Measurements from ENCODE around the gene APOBEC3H. TPM values are rescaled to one million over a fixed set of nuclear protein-coding genes. Genes with fewer than 3 reads are reported as not detected.

APOBEC3H gene
- total RNA-seq, 1 donor from 2014 or later, result not detected

- DNase-seq (ENCODE audit: low spot score), result no peak
- Mint-ChIP-seq H3K36me3 (ENCODE audit: low read depth, unreplicated experiment) (peaks cover 4% of the 10 kb centered on the region), H3K4me1 (ENCODE audit: unreplicated experiment) (peaks cover 3% of the 10 kb centered on the region), H3K9me3 (ENCODE audit: unreplicated experiment) (no peaks in the 10 kb centered on the region), H3K4me3 (ENCODE audit: unreplicated experiment) (no peak overlapping the region), H3K27ac (ENCODE audit: unreplicated experiment) (no peak overlapping the region), H3K27me3 (ENCODE audit: unreplicated experiment) (peaks cover 10% of the 10 kb centered on the region)
- no peak for TF ChIP-seq CTCF (IDR thresholded peaks at IDR 0.05; ENCODE audit: unreplicated experiment)
These were observed 53.8 kb downstream of the APOBEC3H start for GRCh38 chr22:39150848-39151215.

GRCh38 chr22:39151329-39151975, 54.4 kb downstream of the APOBEC3H start:
- H3K9me3 Mint-ChIP-seq (ENCODE audit: unreplicated experiment), result no peaks in the 10 kb centered on the region
- no peak for DNase-seq (ENCODE audit: low spot score)
- H3K4me3 Mint-ChIP-seq (ENCODE audit: unreplicated experiment), result no peak overlapping the region
- H3K27me3 Mint-ChIP-seq (ENCODE audit: unreplicated experiment), result peaks cover 10% of the 10 kb centered on the region
- no peak overlapping the region for H3K27ac Mint-ChIP-seq (ENCODE audit: unreplicated experiment)
- TF ChIP-seq CTCF (IDR thresholded peaks at IDR 0.05; ENCODE audit: unreplicated experiment), result no peak
- peaks cover 3% of the 10 kb centered on the region for H3K4me1 Mint-ChIP-seq (ENCODE audit: unreplicated experiment)
- peaks cover 4% of the 10 kb centered on the region for H3K36me3 Mint-ChIP-seq (ENCODE audit: low read depth, unreplicated experiment)

GRCh38 chr22:39152024-39152510, 55.0 kb downstream of the APOBEC3H start:
- TF ChIP-seq CTCF (IDR thresholded peaks at IDR 0.05; ENCODE audit: unreplicated experiment), result no peak
- Mint-ChIP-seq H3K36me3 (ENCODE audit: low read depth, unreplicated experiment) (peaks cover 4% of the 10 kb centered on the region), H3K9me3 (ENCODE audit: unreplicated experiment) (no peaks in the 10 kb centered on the region)

GRCh38 chr22:39152511-39153219, 55.6 kb downstream of the APOBEC3H start, which contains the start of gene CBX7:
TSS of gene CBX7 (minus strand) at chr22:39152680. CDS start at chr22:39152444, 236 bp downstream.
- peak; percentile 83 for DNase-seq (ENCODE audit: low spot score)
- H3K36me3 Mint-ChIP-seq (ENCODE audit: low read depth, unreplicated experiment), result peaks cover 4% of the 10 kb centered on the region

More at GRCh38 chr22:39152024-39152510, 55.0 kb downstream of the APOBEC3H start:
- no peak for DNase-seq (ENCODE audit: low spot score)
- Mint-ChIP-seq H3K27me3 (ENCODE audit: unreplicated experiment) (peaks cover 10% of the 10 kb centered on the region), H3K4me1 (ENCODE audit: unreplicated experiment) (peaks cover 3% of the 10 kb centered on the region), H3K4me3 (ENCODE audit: unreplicated experiment) (peak overlapping the region; percentile 73), H3K27ac (ENCODE audit: unreplicated experiment) (no peak overlapping the region)

More at GRCh38 chr22:39152511-39153219, 55.6 kb downstream of the APOBEC3H start, which contains the start of gene CBX7:
- H3K27ac Mint-ChIP-seq (ENCODE audit: unreplicated experiment), result peak within 1 kb of the TSS; percentile 85
- peak within 1 kb of the TSS; percentile 93 for H3K4me3 Mint-ChIP-seq (ENCODE audit: unreplicated experiment)
- peaks cover 3% of the 10 kb centered on the region for H3K4me1 Mint-ChIP-seq (ENCODE audit: unreplicated experiment)
- H3K27me3 Mint-ChIP-seq (ENCODE audit: unreplicated experiment), result peaks cover 10% of the 10 kb centered on the region
- no peak for TF ChIP-seq CTCF (IDR thresholded peaks at IDR 0.05; ENCODE audit: unreplicated experiment)
- H3K9me3 Mint-ChIP-seq (ENCODE audit: unreplicated experiment), result no peaks in the 10 kb centered on the region

Measured in endothelial cell (in vitro differentiated cells).